K562 (cell line): ENCODE data around the gene LCA5. TPM values are rescaled to one million over a fixed set of nuclear protein-coding genes. Genes with fewer than 3 reads are reported as not detected.
A peak's percentile ranks its signal among the peaks of the same experiment; 100 is the strongest.

ENCODE experiments used
- ATAC-seq: fragments of 200-7000 bp; cut with Tn5 transposase; 3 replicates; pipeline ENCODE4 v1.9.1; 2020; ENCODE audit warnings: moderate library complexity
- BruUV-seq: library from RNA; stranded (reverse); fragments of 400-500 nt; replicated peaks from 2 replicates; lab custom pipeline; 2021; lab: Mats Ljungman, UMichigan
- CTCF ChIA-PET: fragments of 300-600 bp; formaldehyde crosslinking; extraction: SDS; loops from one replicate; lab custom pipeline; 2021; ENCODE audit warnings: low intra/inter-chr PET ratio; lab: Yijun Ruan, JAX
- POLR2A ChIA-PET: fragments of 300-600, 350-650 bp; sonication (Branson Sonifier 250); formaldehyde crosslinking; extraction: SDS; loops from one replicate; lab custom pipeline; 2021; ENCODE audit warnings: antibody characterized with exemption, inconsistent platforms; lab: Yijun Ruan, JAX
- DNase-seq, 4 experiments: peaks; one replicate each; pipeline versions ENCODE4 v3.0.0 to v3.0.0-alpha.2; 2011 to 2018; ENCODE audit warnings: low spot score in 3 of 4, mixed read lengths in 3 of 4; ENCODE audit errors: extremely low read depth in 1 of 4
- FAIRE-seq: peaks from 2 replicates; lab custom pipeline; 2011; peaks lifted over from hg19 to GRCh38; lab: Jason Lieb, UNC
- H2AFZ ChIP-seq: 2 replicates; pipeline ENCODE4 v1.6.0; 2011; ENCODE audit warnings: low read depth, low read length, control low read depth, inconsistent platforms
- H3K27ac ChIP-seq: fragments of 200-600 bp; 3 replicates; pipeline ENCODE4 v1.8.0; 2011; ENCODE audit warnings: low read depth, mild to moderate bottlenecking, control low read depth, inconsistent platforms, low read length, moderate library complexity, mixed read lengths; ENCODE audit errors: extremely low read depth
- H3K27me3 ChIP-seq, 2 experiments: fragments of 300-600 bp in 1 of 2; 2 replicates in 1 of 2; 3 replicates in 1 of 2; pipeline versions ENCODE4 v1.6.0 to v1.8.0; 2011; ENCODE audit warnings: inconsistent platforms in 2 of 2, low read length in 2 of 2, mild to moderate bottlenecking in 1 of 2, mixed read lengths in 1 of 2, moderate library complexity in 1 of 2; ENCODE audit not compliant: control insufficient read depth in 2 of 2, insufficient read depth in 2 of 2
- H3K36me3 ChIP-seq: fragments of 300-600 bp; 3 replicates; pipeline ENCODE4 v1.8.0; 2011; ENCODE audit warnings: mild to moderate bottlenecking, low read length, inconsistent platforms; ENCODE audit not compliant: control insufficient read depth, insufficient read depth
- H3K4me1 ChIP-seq, 2 experiments: fragments of 200-600 bp in 1 of 2; replicated peaks in 1 of 2; 2 replicates in 1 of 2; 3 replicates in 1 of 2; pipeline versions ENCODE4 v1.5.1 to v1.8.0; 2011; ENCODE audit warnings: inconsistent platforms in 2 of 2, low read length in 2 of 2, mild to moderate bottlenecking in 1 of 2, mixed read lengths in 1 of 2, moderate library complexity in 1 of 2; ENCODE audit not compliant: control insufficient read depth in 2 of 2, insufficient read depth in 2 of 2
- H3K4me2 ChIP-seq: 2 replicates; pipeline ENCODE4 v1.6.1; 2011; ENCODE audit warnings: low read length, control low read depth, inconsistent platforms, mixed read lengths; ENCODE audit not compliant: insufficient read depth
- H3K4me3 ChIP-seq: fragments of 200-600 bp; sonication (generic), shearing (Covaris generic); 2 replicates; pipeline ENCODE4 v1.5.1; 2016; ENCODE audit warnings: control low read depth, inconsistent platforms
- H3K79me2 ChIP-seq: fragments of 200-600 bp; 3 replicates; pipeline ENCODE4 v1.8.0; 2011; ENCODE audit warnings: low read length, inconsistent platforms; ENCODE audit not compliant: control insufficient read depth, insufficient read depth
- H3K9ac ChIP-seq, 2 experiments: 2 replicates each; pipeline versions ENCODE4 v1.6.0 to v1.6.1; 2011; ENCODE audit warnings: low read depth in 2 of 2, low read length in 2 of 2, control low read depth in 1 of 2, inconsistent platforms in 1 of 2, mild to moderate bottlenecking in 1 of 2, mixed read lengths in 1 of 2; ENCODE audit not compliant: insufficient read depth in 1 of 2
- H3K9me1 ChIP-seq: one replicate; pipeline ENCODE4 v1.6.0; 2011; ENCODE audit warnings: inconsistent platforms, mild to moderate bottlenecking, low read length, moderate library complexity; ENCODE audit not compliant: control insufficient read depth, insufficient read depth
- H3K9me3 ChIP-seq: replicated peaks from 2 replicates; pipeline ENCODE4 v1.5.1; 2011; ENCODE audit warnings: low read depth, low read length, inconsistent platforms; ENCODE audit not compliant: control insufficient read depth, insufficient read depth
- H4K20me1 ChIP-seq: replicated peaks from 2 replicates; pipeline ENCODE4 v1.6.1; 2011; ENCODE audit warnings: low read length, inconsistent platforms, mixed read lengths; ENCODE audit not compliant: control insufficient read depth, insufficient read depth
- ATF1 ChIP-seq, 2 experiments: fragments of 450-650 bp in 1 of 2; IDR thresholded peaks; 2 replicates each; pipeline ENCODE4 v1.6.1; 2016; ENCODE audit warnings: missing compliant biosample characterization in 1 of 2, missing genetic modification characterization in 1 of 2
- HMBOX1 ChIP-seq: sonication (generic); IDR thresholded peaks from 2 replicates; pipeline ENCODE4 v1.6.1; 2016
- NCOA1 ChIP-seq: fragments of 450-650 bp; IDR thresholded peaks from 2 replicates; pipeline ENCODE4 v1.6.1; 2016; ENCODE audit warnings: low read depth
- NR2C2 ChIP-seq, 2 experiments: fragments of 200-800 bp in 1 of 2; sonication (Bioruptor generic) in 1 of 2; sonication (generic) in 1 of 2; formaldehyde crosslinking in 1 of 2; IDR thresholded peaks; 2 replicates each; pipeline versions ENCODE4 v1.6.1 to v1.8.0; 2016 to 2022; ENCODE audit warnings: mild to moderate bottlenecking in 1 of 2, missing compliant biosample characterization in 1 of 2, missing genetic modification characterization in 1 of 2, missing genetic modification reagents in 1 of 2
- PKNOX1 ChIP-seq: fragments of 450-650 bp; IDR thresholded peaks from 2 replicates; pipeline ENCODE4 v1.6.1; 2016
- POLR2B ChIP-seq: fragments of 450-650 bp; IDR thresholded peaks from 2 replicates; pipeline ENCODE4 v1.6.1; 2018; ENCODE audit warnings: low read depth; ENCODE audit not compliant: partially characterized antibody
- RBM14 ChIP-seq: fragments of 200-400 bp; formaldehyde crosslinking; IDR thresholded peaks from 2 replicates; pipeline ENCODE4 v1.6.1; 2018; ENCODE audit warnings: low read depth, mild to moderate bottlenecking, low read length, moderate library complexity, borderline replicate concordance; ENCODE audit not compliant: insufficient read depth
- TRIM25 ChIP-seq: fragments of 450-650 bp; IDR thresholded peaks from 2 replicates; pipeline ENCODE4 v1.7.0; 2016; ENCODE audit warnings: borderline replicate concordance
- ZMIZ1 ChIP-seq, 2 experiments: fragments of 150-350 bp in 1 of 2; IDR thresholded peaks; 2 replicates each; pipeline ENCODE4 v1.6.1; 2012 to 2016; ENCODE audit warnings: low read depth in 2 of 2, low read length in 2 of 2, mild to moderate bottlenecking in 1 of 2, moderate library complexity in 1 of 2
- ZNF436 ChIP-seq: fragments of 250-450, 450-650 bp; sonication (Bioruptor Pico); formaldehyde crosslinking; IDR thresholded peaks from 2 replicates; pipeline ENCODE4 v1.7.0; 2020; ENCODE audit warnings: mild to moderate bottlenecking
- WGBS: fragments of 100-300 bp; shearing (Covaris generic); methylation state at CpG from one replicate; pipeline ENCODE4 v1.1.6; 2016; ENCODE audit warnings: low coverage, mixed read lengths; ENCODE audit not compliant: insufficient coverage; ENCODE audit errors: missing lambda C conversion rate; 5-methylcytosine and 5-hydroxymethylcytosine counted together
- in situ Hi-C: fragments of 300-500 bp; cut with MboI; formaldehyde crosslinking; loops from 4 replicates; pipeline ENCODE4 v1.15.0; 2018; ENCODE audit warnings: inconsistent platforms, mixed read lengths
- intact Hi-C: fragments of 100-400 bp; cut with micrococcal nuclease; formaldehyde crosslinking; loops from 2 replicates; pipeline ENCODE4 v1.14.2; 2022
- polyA plus RNA-seq, 8 experiments: library from polyadenylated mRNA; depleted of rRNA in 4 of 8; stranded (reverse) in 5 of 8; unstranded in 3 of 8; fragments of >200 nt; fragmentation: Nextera tagmentation in 2 of 8; fragmentation: Illumina TruSeq in 1 of 8; extraction: Ambion mirVana in 2 of 8; extraction: Trizol in 1 of 8; gene quantifications; 2 replicates each; pipeline versions ENCODE4 v1.2.1 to v1.2.3, GENCODE V29; 2011 to 2014; ENCODE audit warnings: inconsistent platforms in 1 of 8, missing spikeins in 1 of 8
- total RNA-seq, 7 experiments: library from RNA; depleted of rRNA in 6 of 7; stranded (reverse); fragments of >200 nt in 6 of 7; fragmentation: Illumina TruSeq in 2 of 7; extraction: Trizol in 2 of 7; gene quantifications; 2 replicates each; pipeline versions ENCODE4 v1.2.1 to v1.2.3, GENCODE V29; 2011 to 2021; ENCODE audit warnings: low replicate concordance in 1 of 7

LCA5 gene
- total and polyA plus RNA-seq, 9 of the 15 experiments (the other 6 are each of a cell fraction or from before 2014, with no cell fraction given) = 1.0 to 3.4 (median 1.8) TPM

DNA sequence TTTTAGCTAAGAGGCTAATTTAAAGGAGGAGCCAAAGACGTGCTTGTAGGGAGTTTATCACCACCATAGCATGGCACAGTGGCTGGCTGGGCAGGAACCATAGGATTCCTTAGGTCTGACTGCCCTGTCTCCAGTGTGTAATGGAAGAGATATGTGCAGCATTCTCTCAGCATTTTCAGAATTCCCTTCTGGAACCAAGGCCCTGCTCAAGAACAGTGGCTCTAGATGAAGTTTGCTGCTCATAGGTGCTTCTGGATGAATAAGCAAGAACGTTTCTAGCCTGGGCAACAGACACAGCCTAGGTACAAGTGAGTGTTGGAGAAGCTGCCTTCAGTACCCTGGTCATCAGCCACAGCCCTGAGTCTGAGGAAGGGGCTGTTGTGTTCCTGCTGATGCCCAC lies 69.1 kb downstream of the LCA5 start:
- Histone ChIP-seq H2AFZ (peak overlapping the region; percentile 55), H3K36me3 (no peaks in the 10 kb centered on the region), H3K9me1 (no peaks in the 10 kb centered on the region), H3K27ac (no peak overlapping the region), H4K20me1 (no peaks in the 10 kb centered on the region), H3K4me1 (peaks cover 0 to 16% of the 10 kb centered on the region in 2 experiments; a peak in 2 of 5 replicates), H3K9me3 (no peaks in the 10 kb centered on the region), H3K4me2 (no peak overlapping the region; the same call in 1 of the 2 replicates), H3K9ac (no peak overlapping the region), H3K4me3 (no peak overlapping the region)
- 4% methylated on average over 2 of the region's 2 CpGs for whole genome bisulfite sequencing
- FAIRE-seq = no peak
- no peak for DNase-seq
- BruUV-seq = no TSS peak
- peak; percentile 49 for ATAC-seq
- in situ Hi-C loops = no loop called here
- POLR2A ChIA-PET = interaction anchor here (0.6 to 2.0 kb wide), 5 partner anchors 8 to 390 kb away, joined by 3 to 6 read pairs (median 4); partner anchors contain the start of gene PHIP
- CTCF ChIA-PET = no interaction called here
- TF ChIP-seq NCOA1 = no peak
- TF ChIP-seq ZMIZ1 (IDR thresholded peaks at IDR 0.05; ENCODE audit: low read depth in 2 of 2, low read length in 2 of 2) = no peak
- no peak for TF ChIP-seq PKNOX1
- TF ChIP-seq ATF1 (CRISPR knock-in tag; IDR thresholded peaks at IDR 0.05) = no peak
- TF ChIP-seq ATF1 (tag; IDR thresholded peaks at IDR 0.05) = 0 out of 2 replicates have a peak, but pooled peaks have one; percentile 13
- no peak for TF ChIP-seq TRIM25
- TF ChIP-seq POLR2B = no peak
- TF ChIP-seq NR2C2 (CRISPR knock-in tag; IDR thresholded peaks at IDR 0.05) = no peak
- TF ChIP-seq NR2C2 (tag; IDR thresholded peaks at IDR 0.05) = 0 out of 2 replicates have a peak, but pooled peaks have one; percentile 12
- no peak for TF ChIP-seq ZNF436 (CRISPR knock-in tag)
- no peak for TF ChIP-seq HMBOX1
- no peak for TF ChIP-seq RBM14
- TF ChIP-seq, all 486 proteins: peak for 2
- H3K79me2 ChIP-seq = no peaks in the 10 kb centered on the region
- intact Hi-C loops = loop anchor here (5.0 to 10.0 kb wide), 4 partner anchors 61 to 523 kb away; partner anchors contain the start of gene PHIP
- no peaks in the 10 kb centered on the region for H3K27me3 ChIP-seq
